ENCODE data around the gene ADCY5.

- no peak for TF ChIP-seq POLR2AphosphoS5 (IDR thresholded peaks at IDR 0.05; ENCODE audit: low read depth, low read length)
- TF ChIP-seq POLR2A (IDR thresholded peaks at IDR 0.05; ENCODE audit: low read depth, low read length): no peak
Measured at GRCh38 chr3:123290962-123291361, 157.9 kb downstream of the ADCY5 start.

Measured in GM12892 (cell line).